HepG2 (cell line): ENCODE results near the gene CTBP1. TPM values are rescaled to one million over a fixed set of nuclear protein-coding genes. Genes with fewer than 3 reads are reported as not detected.

Source experiments
- ATAC-seq: fragments of 200-7000 bp; cut with Tn5 transposase; 3 replicates; pipeline ENCODE4 v1.9.1; 2020; ENCODE audit warnings: mild to moderate bottlenecking, moderate library complexity
- BruUV-seq: library from RNA; stranded (reverse); fragments of 400-500 nt; replicated peaks from 2 replicates; lab custom pipeline; 2021; lab: Mats Ljungman, UMichigan
- CTCF ChIA-PET: fragments of 300-600 bp; formaldehyde crosslinking; extraction: SDS; loops from one replicate; lab custom pipeline; 2021; ENCODE audit warnings: low total read pairs, inconsistent platforms, low intra/inter-chr PET ratio; lab: Yijun Ruan, JAX
- POLR2A ChIA-PET: fragments of 350-600 bp; sonication (Branson Sonifier 250); formaldehyde crosslinking; loops from one replicate; lab custom pipeline; 2020; ENCODE audit warnings: antibody characterized with exemption, inconsistent platforms; lab: Yijun Ruan, JAX
- DNase-seq: peaks from one replicate; pipeline ENCODE4 v3.0.0-alpha.2; 2015; ENCODE audit warnings: low spot score
- FAIRE-seq: peaks from 3 replicates; lab custom pipeline; 2011; peaks lifted over from hg19 to GRCh38; lab: Jason Lieb, UNC
- H2AFZ ChIP-seq: one replicate; pipeline ENCODE4 v1.6.1; 2011; ENCODE audit warnings: low read length, inconsistent platforms
- H3K27ac ChIP-seq: fragments of 300-600 bp; 3 replicates; pipeline ENCODE4 v1.8.0; 2011; ENCODE audit warnings: mixed run types, mild to moderate bottlenecking, mixed read lengths, low read length, inconsistent platforms; ENCODE audit not compliant: insufficient read depth; ENCODE audit errors: extremely low read length
- H3K27me3 ChIP-seq, 2 experiments: fragments of 200-600 bp in 1 of 2; 2 replicates in 1 of 2; 3 replicates in 1 of 2; pipeline versions ENCODE4 v1.6.0 to v1.8.0; 2011; ENCODE audit warnings: low read length in 2 of 2, mild to moderate bottlenecking in 2 of 2, moderate library complexity in 2 of 2, inconsistent platforms in 1 of 2; ENCODE audit not compliant: insufficient read depth in 2 of 2, control insufficient read depth in 1 of 2
- H3K36me3 ChIP-seq, 2 experiments: fragments of 200-600 bp in 1 of 2; replicated peaks in 1 of 2; 2 replicates in 1 of 2; 3 replicates in 1 of 2; pipeline versions ENCODE4 v1.5.1 to v1.8.0; 2011; ENCODE audit warnings: low read length in 2 of 2, inconsistent platforms in 1 of 2; ENCODE audit not compliant: insufficient read depth in 2 of 2, control insufficient read depth in 1 of 2
- H3K4me1 ChIP-seq: 2 replicates; pipeline ENCODE4 v1.5.1; 2012; ENCODE audit warnings: low read length, inconsistent platforms; ENCODE audit not compliant: insufficient read depth
- H3K4me2 ChIP-seq: 2 replicates; pipeline ENCODE4 v1.6.0; 2011; ENCODE audit warnings: low read depth, low read length, inconsistent platforms
- H3K4me3 ChIP-seq, 3 experiments: fragments of 200-600 bp in 1 of 3; sonication (generic), shearing (Covaris generic) in 1 of 3; replicated peaks in 1 of 3; 2 replicates each; pipeline ENCODE4 v1.5.1; 2011 to 2016; ENCODE audit warnings: low read length in 3 of 3, inconsistent platforms in 2 of 3, low read depth in 2 of 3, mild to moderate bottlenecking in 2 of 3, control low read depth in 1 of 3, mixed read lengths in 1 of 3; ENCODE audit not compliant: insufficient read depth in 1 of 3
- H3K79me2 ChIP-seq: one replicate; pipeline ENCODE4 v1.6.1; 2011; ENCODE audit warnings: low read length, inconsistent platforms; ENCODE audit not compliant: insufficient read depth
- H3K9ac ChIP-seq: 2 replicates; pipeline ENCODE4 v1.6.0; 2011; ENCODE audit warnings: mild to moderate bottlenecking, low read depth, low read length, inconsistent platforms; ENCODE audit not compliant: insufficient read depth
- H3K9me3 ChIP-seq: 2 replicates; pipeline ENCODE4 v1.5.1; 2012; ENCODE audit warnings: mild to moderate bottlenecking, low read length
- H4K20me1 ChIP-seq: 2 replicates; pipeline ENCODE4 v1.6.0; 2011; ENCODE audit warnings: inconsistent platforms, mild to moderate bottlenecking, low read length, moderate library complexity; ENCODE audit not compliant: insufficient read depth
- AGO2 ChIP-seq: fragments of 200-400 bp; formaldehyde crosslinking; optimal IDR thresholded peaks from 2 replicates; pipeline ENCODE3; 2017; ENCODE audit warnings: mild to moderate bottlenecking, low read depth, low read length, moderate library complexity
- AHR ChIP-seq: IDR thresholded peaks from 2 replicates; pipeline ENCODE4 v1.6.1; 2018; ENCODE audit warnings: missing genetic modification reagents, missing compliant biosample characterization
- JUND ChIP-seq: sonication (generic); formaldehyde crosslinking; IDR thresholded peaks from 2 replicates; pipeline ENCODE4 v1.8.0; 2022; ENCODE audit warnings: mild to moderate bottlenecking, missing genetic modification reagents
- NR1H2 ChIP-seq: sonication (generic); formaldehyde crosslinking; IDR thresholded peaks from 2 replicates; pipeline ENCODE4 v1.8.1; 2022; ENCODE audit warnings: low read depth, missing genetic modification reagents, borderline replicate concordance
- PATZ1 ChIP-seq: sonication (generic); formaldehyde crosslinking; IDR thresholded peaks from 2 replicates; pipeline ENCODE4 v1.4.0; 2020; ENCODE audit warnings: missing genetic modification reagents
- POLR2G ChIP-seq: fragments of 200-400 bp; formaldehyde crosslinking; IDR thresholded peaks from 2 replicates; pipeline ENCODE4 v1.6.1; 2018; ENCODE audit warnings: mild to moderate bottlenecking, low read depth, low read length, moderate library complexity
- REXO4 ChIP-seq: sonication (generic); formaldehyde crosslinking; IDR thresholded peaks from 2 replicates; pipeline ENCODE4 v1.8.0; 2022; ENCODE audit warnings: missing genetic modification reagents, mild to moderate bottlenecking, borderline replicate concordance
- SALL2 ChIP-seq: sonication (generic); formaldehyde crosslinking; IDR thresholded peaks from 2 replicates; pipeline ENCODE4 v1.8.1; 2023; ENCODE audit warnings: mild to moderate bottlenecking, missing genetic modification reagents, inconsistent platforms
- ZNF572 ChIP-seq: sonication (generic); formaldehyde crosslinking; IDR thresholded peaks from 2 replicates; pipeline ENCODE4 v1.5.1; 2020; ENCODE audit warnings: mild to moderate bottlenecking, missing genetic modification reagents
- ZNF772 ChIP-seq: sonication (generic); formaldehyde crosslinking; IDR thresholded peaks from 2 replicates; pipeline ENCODE4 v1.5.0; 2020; ENCODE audit warnings: mild to moderate bottlenecking, missing genetic modification reagents
- WGBS: methylation state at CpG from one replicate; pipeline ENCODE4 v1.1.6; 2017; ENCODE audit warnings: low lambda C conversion rate; 5-methylcytosine and 5-hydroxymethylcytosine counted together
- in situ Hi-C: cut with HindIII; loops from 2 replicates; pipeline ENCODE4 v1.10.0; 2017; ENCODE audit warnings: low pct_unique_long_range_greater_than_20kb; ENCODE audit not compliant: extremely low pct_ligation_motif_present
- intact Hi-C: fragments of 100-400 bp; cut with micrococcal nuclease; formaldehyde crosslinking; loops from one replicate; pipeline ENCODE4 v1.10.0; 2022; ENCODE audit not compliant: unreplicated experiment
- polyA plus RNA-seq, 8 experiments: library from polyadenylated mRNA; depleted of rRNA in 3 of 8; stranded (reverse) in 7 of 8; unstranded in 1 of 8; fragments of >200 nt; fragmentation: Illumina TruSeq in 4 of 8; extraction: Trizol in 4 of 8; gene quantifications; 2 replicates each; pipeline versions ENCODE4 v1.2.1 to v1.2.3, GENCODE V29; 2011 to 2016; ENCODE audit warnings: low read depth in 4 of 8, missing spikeins in 1 of 8, mixed read lengths in 1 of 8; ENCODE audit not compliant: insufficient read depth in 1 of 8
- total RNA-seq, 5 experiments: library from RNA; depleted of rRNA; stranded (reverse); fragments of >200 nt; fragmentation: Illumina TruSeq; extraction: Trizol; gene quantifications; 2 replicates each; pipeline ENCODE4 v1.2.3, GENCODE V29; 2016; ENCODE audit warnings: low read depth in 1 of 5
- TF ChIP-seq, protein P1 (sequence below): sonication (generic); formaldehyde crosslinking; IDR thresholded peaks from 2 replicates; pipeline ENCODE4 v1.5.1; 2020; ENCODE audit warnings: missing genetic modification reagents, mild to moderate bottlenecking, borderline replicate concordance
- TF ChIP-seq, protein P2 (sequence below): sonication (generic); IDR thresholded peaks from 2 replicates; pipeline ENCODE4 v1.6.1; 2016; ENCODE audit warnings: low read depth, borderline replicate concordance

Gene CTBP1
- total and polyA plus RNA-seq, 2 of the 13 experiments (the other 11 are each of a cell fraction or from before 2014, with no cell fraction given) = 78.5 to 112 TPM

GRCh38 chr4:1230316-1230715 lies 18.6 kb downstream of the CTBP1 start:
- Histone ChIP-seq H3K9ac (no peak overlapping the region), H3K27me3 (no peaks in the 10 kb centered on the region; a peak in 1 of 5 replicates), H3K4me1 (peaks cover 7% of the 10 kb centered on the region; the same call in 1 of the 2 replicates), H3K27ac (no peak overlapping the region), H3K79me2 (no peaks in the 10 kb centered on the region), H3K4me2 (no peak overlapping the region), H3K4me3 (no peak overlapping the region), H3K36me3 (peaks cover 29 to 72% of the 10 kb centered on the region in 2 experiments), H3K9me3 (no peaks in the 10 kb centered on the region), H4K20me1 (no peaks in the 10 kb centered on the region), H2AFZ (no peak overlapping the region)
- no peak for DNase-seq
- POLR2A ChIA-PET = no interaction called here
- CTCF ChIA-PET = no interaction called here
- FAIRE-seq = no peak
- TF ChIP-seq NR1H2 = no peak
- TF ChIP-seq AGO2 = peak; percentile 5
- intact Hi-C loops = no loop called here
- BruUV-seq = no TSS peak
- WGBS = 97% methylated on average over 15 of the region's 22 CpGs
- ATAC-seq = no peak
- in situ Hi-C loops = no loop called here

DNA sequence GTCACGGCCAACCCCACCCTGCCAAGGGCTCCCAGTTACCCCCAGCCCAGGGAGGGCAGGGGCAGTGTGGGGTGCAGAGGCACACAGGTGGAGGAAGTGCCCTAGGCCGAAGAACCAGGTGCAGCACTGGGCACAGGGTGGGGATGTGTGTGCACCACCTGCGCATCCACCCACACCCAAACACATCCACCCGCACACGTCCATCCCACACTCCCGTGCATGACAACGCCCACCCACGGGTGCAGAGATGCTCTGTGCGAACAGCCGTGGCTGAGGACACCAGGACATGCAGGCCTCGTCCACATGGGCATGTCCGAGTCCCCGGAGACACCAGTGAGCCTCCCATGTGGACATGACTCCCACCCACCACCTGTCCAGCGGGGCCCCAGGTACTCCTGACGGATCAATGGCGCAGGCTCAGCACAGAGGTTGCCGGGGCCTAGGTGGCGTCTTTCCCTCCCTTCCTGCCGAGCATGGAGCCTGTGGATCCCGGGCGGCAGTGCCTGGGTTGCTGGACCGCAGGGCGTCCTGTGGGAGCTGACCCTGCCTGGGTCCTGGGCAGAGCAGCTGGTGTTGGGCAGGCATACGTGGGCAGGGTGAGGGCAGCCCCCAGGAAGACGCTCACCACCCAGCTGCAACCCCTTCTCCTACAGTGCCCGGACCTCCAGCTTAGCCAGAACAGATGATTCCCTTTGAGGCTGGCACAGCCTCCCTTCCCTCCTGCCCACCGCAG lies 19.6 kb downstream of the CTBP1 start:
- no peaks in the 10 kb centered on the region; a peak in 1 of 5 replicates for H3K27me3 ChIP-seq
- ChIA-PET CTCF (no interaction called here), POLR2A (no interaction called here)
- in situ Hi-C loops (no loop called here), intact Hi-C loops (no loop called here)
- H2AFZ ChIP-seq = no peak overlapping the region
- no TSS peak for BruUV-seq
- H3K9me3 ChIP-seq = no peaks in the 10 kb centered on the region
- H3K4me2 ChIP-seq = no peak overlapping the region
- no peak overlapping the region for H3K27ac ChIP-seq
- WGBS = 97% methylated on average over 11 of the region's 27 CpGs
- peaks cover 31 to 72% of the 10 kb centered on the region in 2 experiments for H3K36me3 ChIP-seq
- no peaks in the 10 kb centered on the region for H3K79me2 ChIP-seq
- FAIRE-seq (no peak), ATAC-seq (no peak), DNase-seq (no peak)
- no peak overlapping the region for H3K4me3 ChIP-seq
- peaks cover 7% of the 10 kb centered on the region; the same call in 1 of the 2 replicates for H3K4me1 ChIP-seq
- H3K9ac ChIP-seq = no peak overlapping the region
- H4K20me1 ChIP-seq = no peaks in the 10 kb centered on the region
- TF ChIP-seq JUND (CRISPR knock-in tag) (no peak), ZNF772 (CRISPR knock-in tag) (no peak), REXO4 (no peak), SALL2 (no peak), PATZ1 (CRISPR knock-in tag) (no peak), AHR (CRISPR knock-in tag) (no peak), ZNF572 (CRISPR knock-in tag) (no peak), POLR2G (0 out of 2 replicates have a peak, but pooled peaks have one; percentile 32)
- TF ChIP-seq, protein P1, sequence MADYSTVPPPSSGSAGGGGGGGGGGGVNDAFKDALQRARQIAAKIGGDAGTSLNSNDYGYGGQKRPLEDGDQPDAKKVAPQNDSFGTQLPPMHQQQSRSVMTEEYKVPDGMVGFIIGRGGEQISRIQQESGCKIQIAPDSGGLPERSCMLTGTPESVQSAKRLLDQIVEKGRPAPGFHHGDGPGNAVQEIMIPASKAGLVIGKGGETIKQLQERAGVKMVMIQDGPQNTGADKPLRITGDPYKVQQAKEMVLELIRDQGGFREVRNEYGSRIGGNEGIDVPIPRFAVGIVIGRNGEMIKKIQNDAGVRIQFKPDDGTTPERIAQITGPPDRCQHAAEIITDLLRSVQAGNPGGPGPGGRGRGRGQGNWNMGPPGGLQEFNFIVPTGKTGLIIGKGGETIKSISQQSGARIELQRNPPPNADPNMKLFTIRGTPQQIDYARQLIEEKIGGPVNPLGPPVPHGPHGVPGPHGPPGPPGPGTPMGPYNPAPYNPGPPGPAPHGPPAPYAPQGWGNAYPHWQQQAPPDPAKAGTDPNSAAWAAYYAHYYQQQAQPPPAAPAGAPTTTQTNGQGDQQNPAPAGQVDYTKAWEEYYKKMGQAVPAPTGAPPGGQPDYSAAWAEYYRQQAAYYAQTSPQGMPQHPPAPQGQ (CRISPR knock-in tag) = no peak
- TF ChIP-seq, protein P2, sequence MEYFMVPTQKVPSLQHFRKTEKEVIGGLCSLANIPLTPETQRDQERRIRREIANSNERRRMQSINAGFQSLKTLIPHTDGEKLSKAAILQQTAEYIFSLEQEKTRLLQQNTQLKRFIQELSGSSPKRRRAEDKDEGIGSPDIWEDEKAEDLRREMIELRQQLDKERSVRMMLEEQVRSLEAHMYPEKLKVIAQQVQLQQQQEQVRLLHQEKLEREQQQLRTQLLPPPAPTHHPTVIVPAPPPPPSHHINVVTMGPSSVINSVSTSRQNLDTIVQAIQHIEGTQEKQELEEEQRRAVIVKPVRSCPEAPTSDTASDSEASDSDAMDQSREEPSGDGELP = no peak
